Endothelial cell of umbilical vein (primary cell): ENCODE results near the gene ACHE. TPM values are rescaled to one million over a fixed set of nuclear protein-coding genes. Genes with fewer than 3 reads are reported as not detected.

Experiments used
- BruUV-seq: library from RNA; stranded (reverse); fragments of 400-500 nt; replicated peaks from 2 replicates; lab custom pipeline; 2021; lab: Mats Ljungman, UMichigan
- CTCF ChIA-PET: fragments of 300-600, 350-600 bp; sonication (Branson Sonifier 250); formaldehyde crosslinking; loops from one replicate; lab custom pipeline; 2021; ENCODE audit warnings: antibody characterized with exemption, inconsistent platforms; lab: Charles Lee
- POLR2A ChIA-PET: fragments of 300-600, 350-600 bp; sonication (Branson Sonifier 250); formaldehyde crosslinking; loops from one replicate; lab custom pipeline; 2021; ENCODE audit warnings: antibody characterized with exemption, inconsistent platforms; lab: Charles Lee
- DNase-seq: peaks from one replicate; pipeline ENCODE4 v3.0.0-alpha.2; 2011; ENCODE audit warnings: low read depth, low spot score
- FAIRE-seq: peaks from 2 replicates; lab custom pipeline; 2011; peaks lifted over from hg19 to GRCh38; lab: Jason Lieb, UNC
- H2AFZ ChIP-seq: 2 replicates; pipeline ENCODE4 v1.6.0; 2012; ENCODE audit warnings: low read depth, low read length, control low read depth, inconsistent platforms
- H3K27ac ChIP-seq: 2 replicates; pipeline ENCODE4 v1.5.1; 2011; ENCODE audit warnings: low read depth, mild to moderate bottlenecking, control low read depth, low read length, moderate library complexity; ENCODE audit not compliant: insufficient read depth
- H3K27me3 ChIP-seq, 2 experiments: 2 replicates each; pipeline versions ENCODE4 v1.6.0 to v1.6.1; 2011; ENCODE audit warnings: low read length in 2 of 2, mixed read lengths in 1 of 2; ENCODE audit not compliant: control insufficient read depth in 2 of 2, insufficient read depth in 2 of 2
- H3K36me3 ChIP-seq, 2 experiments: 2 replicates in 1 of 2; 3 replicates in 1 of 2; pipeline ENCODE4 v1.5.1; 2011; ENCODE audit warnings: low read length in 2 of 2, mild to moderate bottlenecking in 1 of 2, moderate library complexity in 1 of 2; ENCODE audit not compliant: control insufficient read depth in 2 of 2, insufficient read depth in 2 of 2; ENCODE audit errors: extremely low read depth in 1 of 2
- H3K4me1 ChIP-seq: 3 replicates; pipeline ENCODE4 v1.5.1; 2011; ENCODE audit warnings: mild to moderate bottlenecking, low read length; ENCODE audit not compliant: control insufficient read depth, insufficient read depth; ENCODE audit errors: extremely low read depth
- H3K4me2 ChIP-seq: 2 replicates; pipeline ENCODE4 v1.6.1; 2011; ENCODE audit warnings: low read length, control low read depth, mixed read lengths; ENCODE audit not compliant: insufficient read depth
- H3K4me3 ChIP-seq, 3 experiments: fragments of 200-600 bp in 1 of 3; sonication (generic), shearing (Covaris generic) in 1 of 3; replicated peaks in 1 of 3; 2 replicates each; pipeline ENCODE4 v1.5.1; 2011 to 2016; ENCODE audit warnings: control low read depth in 3 of 3, low read length in 3 of 3, mild to moderate bottlenecking in 2 of 3, inconsistent platforms in 1 of 3, low read depth in 1 of 3, moderate library complexity in 1 of 3; ENCODE audit not compliant: insufficient read depth in 1 of 3
- H3K79me2 ChIP-seq: 2 replicates; pipeline ENCODE4 v1.6.0; 2012; ENCODE audit warnings: low read length, inconsistent platforms; ENCODE audit not compliant: control insufficient read depth, insufficient read depth
- H3K9ac ChIP-seq: replicated peaks from 2 replicates; pipeline ENCODE3; 2011; ENCODE audit warnings: low read length, control low read depth; ENCODE audit not compliant: insufficient read depth; ENCODE audit errors: extremely low read depth
- H3K9me1 ChIP-seq: replicated peaks from 3 replicates; pipeline ENCODE4 v1.6.0; 2011; ENCODE audit warnings: mild to moderate bottlenecking, low read length; ENCODE audit not compliant: control insufficient read depth, insufficient read depth; ENCODE audit errors: extremely low read depth
- H3K9me3 ChIP-seq: replicated peaks from 2 replicates; pipeline ENCODE4 v1.5.1; 2012; ENCODE audit warnings: low read length, inconsistent platforms; ENCODE audit not compliant: control insufficient read depth, insufficient read depth
- H4K20me1 ChIP-seq: replicated peaks from 2 replicates; pipeline ENCODE3; 2011; ENCODE audit warnings: mild to moderate bottlenecking, low read length; ENCODE audit not compliant: control insufficient read depth, insufficient read depth; ENCODE audit errors: extremely low read depth
- EZH2 ChIP-seq: IDR thresholded peaks from 2 replicates; pipeline ENCODE4 v1.6.1; 2012; ENCODE audit warnings: borderline replicate concordance, low read depth, mild to moderate bottlenecking, moderate library complexity, low read length, inconsistent platforms; ENCODE audit not compliant: severe bottlenecking
- FOS ChIP-seq: IDR thresholded peaks from 2 replicates; pipeline ENCODE4 v1.6.1; 2011; ENCODE audit warnings: mild to moderate bottlenecking, low read length, moderate library complexity, borderline replicate concordance; ENCODE audit not compliant: insufficient read depth
- GATA2 ChIP-seq: IDR thresholded peaks from 2 replicates; pipeline ENCODE4 v1.7.0; 2011; ENCODE audit warnings: low read depth, mild to moderate bottlenecking, moderate library complexity, mixed read lengths, low read length; ENCODE audit not compliant: insufficient read length, insufficient read depth
- JUN ChIP-seq: IDR thresholded peaks from 2 replicates; pipeline ENCODE4 v1.6.1; 2011; ENCODE audit warnings: borderline replicate concordance, low read depth; ENCODE audit not compliant: insufficient read length, insufficient read depth
- MYC ChIP-seq: IDR thresholded peaks from one replicate; pipeline ENCODE4 v1.6.1; 2011; ENCODE audit warnings: mild to moderate bottlenecking, low read depth, low read length
- POLR2A ChIP-seq: IDR thresholded peaks from 2 replicates; pipeline ENCODE4 v1.6.1; 2012; ENCODE audit warnings: low read depth, mild to moderate bottlenecking, control low read depth, low read length
- POLR2AphosphoS5 ChIP-seq: IDR thresholded peaks from 2 replicates; pipeline ENCODE4 v1.6.1; 2012; ENCODE audit warnings: low read depth, mild to moderate bottlenecking, control low read depth, low read length, moderate library complexity; ENCODE audit not compliant: insufficient read depth
- dilution Hi-C: fragments of 300-500 bp; cut with MboI; formaldehyde crosslinking; loops from one replicate; pipeline ENCODE4 v1.15.0; 2019; ENCODE audit warnings: low sequenced_read_pairs; ENCODE audit not compliant: extremely low pct_ligation_motif_present
- intact Hi-C: fragments of 100-400 bp; cut with micrococcal nuclease; formaldehyde crosslinking; loops from one replicate; pipeline ENCODE4 v1.10.0; 2022
- polyA plus RNA-seq, 4 experiments: library from polyadenylated mRNA; depleted of rRNA in 3 of 4; stranded (reverse) in 3 of 4; unstranded in 1 of 4; fragments of >200 nt; gene quantifications; 2 replicates each; pipeline versions ENCODE4 v1.2.1 to v1.2.3, GENCODE V29; 2011 to 2012; ENCODE audit warnings: missing spikeins in 1 of 4
- total RNA-seq: library from RNA; stranded (reverse); gene quantifications from 2 replicates; pipeline ENCODE4 v1.2.3, GENCODE V29; 2021
- TF ChIP-seq, protein P1 (sequence below): IDR thresholded peaks from 2 replicates; pipeline ENCODE4 v1.6.1; 2011; ENCODE audit not compliant: insufficient read depth, insufficient read length
- TF ChIP-seq, protein P2 (sequence below), 2 donors: IDR thresholded peaks; 1 replicate in 1 of 2; 2 replicates in 1 of 2; pipeline ENCODE4 v1.5.1; 2011; ENCODE audit warnings: low read length in 2 of 2, mild to moderate bottlenecking in 2 of 2, moderate library complexity in 2 of 2, control low read depth in 1 of 2, inconsistent platforms in 1 of 2, low read depth in 1 of 2; ENCODE audit not compliant: insufficient read depth in 1 of 2; ENCODE audit errors: extremely low read depth in 1 of 2

Gene ACHE
- total and polyA plus RNA-seq, 2 donors (not counting 3 experiments of a cell fraction or from before 2014, with no cell fraction given) = 0.18 to 0.28 TPM

GRCh38 chr7:100900978-100901377 is 5.3 kb upstream of the ACHE start:
- H3K27me3 ChIP-seq = peaks cover 7 to 8% of the 10 kb centered on the region in 2 experiments
- BruUV-seq = no TSS peak
- H3K9ac ChIP-seq = no peak overlapping the region
- no peak overlapping the region for H3K27ac ChIP-seq
- H3K9me1 ChIP-seq = no peaks in the 10 kb centered on the region
- dilution Hi-C loops (no loop called here), intact Hi-C loops (no loop called here)
- CTCF ChIA-PET = interaction anchor here (1.3 to 5.7 kb wide), 2 partner anchors 158 to 176 kb away, joined by 3 to 21 read pairs; no protein-coding TSS in a partner anchor
- no peak overlapping the region for H3K4me3 ChIP-seq
- TF ChIP-seq POLR2A (no peak), EZH2 (no peak), POLR2AphosphoS5 (no peak), FOS (no peak), JUN (no peak), MYC (no peak), GATA2 (no peak)
- TF ChIP-seq, protein P1, sequence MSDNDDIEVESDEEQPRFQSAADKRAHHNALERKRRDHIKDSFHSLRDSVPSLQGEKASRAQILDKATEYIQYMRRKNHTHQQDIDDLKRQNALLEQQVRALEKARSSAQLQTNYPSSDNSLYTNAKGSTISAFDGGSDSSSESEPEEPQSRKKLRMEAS = no peak
- TF ChIP-seq, protein P2, sequence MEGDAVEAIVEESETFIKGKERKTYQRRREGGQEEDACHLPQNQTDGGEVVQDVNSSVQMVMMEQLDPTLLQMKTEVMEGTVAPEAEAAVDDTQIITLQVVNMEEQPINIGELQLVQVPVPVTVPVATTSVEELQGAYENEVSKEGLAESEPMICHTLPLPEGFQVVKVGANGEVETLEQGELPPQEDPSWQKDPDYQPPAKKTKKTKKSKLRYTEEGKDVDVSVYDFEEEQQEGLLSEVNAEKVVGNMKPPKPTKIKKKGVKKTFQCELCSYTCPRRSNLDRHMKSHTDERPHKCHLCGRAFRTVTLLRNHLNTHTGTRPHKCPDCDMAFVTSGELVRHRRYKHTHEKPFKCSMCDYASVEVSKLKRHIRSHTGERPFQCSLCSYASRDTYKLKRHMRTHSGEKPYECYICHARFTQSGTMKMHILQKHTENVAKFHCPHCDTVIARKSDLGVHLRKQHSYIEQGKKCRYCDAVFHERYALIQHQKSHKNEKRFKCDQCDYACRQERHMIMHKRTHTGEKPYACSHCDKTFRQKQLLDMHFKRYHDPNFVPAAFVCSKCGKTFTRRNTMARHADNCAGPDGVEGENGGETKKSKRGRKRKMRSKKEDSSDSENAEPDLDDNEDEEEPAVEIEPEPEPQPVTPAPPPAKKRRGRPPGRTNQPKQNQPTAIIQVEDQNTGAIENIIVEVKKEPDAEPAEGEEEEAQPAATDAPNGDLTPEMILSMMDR (IDR thresholded peaks at IDR 0.05; ENCODE audit: extremely low read depth in 1 of 2, insufficient read depth in 1 of 2, low read depth in 1 of 2, low read length in 2 of 2) = no peak
- POLR2A ChIA-PET = interaction anchor here (0.7 kb wide), 1 partner anchor 321 kb away, joined by 3 read pairs; no protein-coding TSS in a partner anchor
- no peak overlapping the region for H2AFZ ChIP-seq
- no peaks in the 10 kb centered on the region for H3K4me1 ChIP-seq
- H3K79me2 ChIP-seq = no peaks in the 10 kb centered on the region
- H3K36me3 ChIP-seq = no peaks in the 10 kb centered on the region
- no peaks in the 10 kb centered on the region for H3K9me3 ChIP-seq
- H4K20me1 ChIP-seq = no peaks in the 10 kb centered on the region
- FAIRE-seq (no peak), DNase-seq (no peak)
- no peak overlapping the region for H3K4me2 ChIP-seq
